Activated T-cell treated with anti-CD3 and anti-CD28 coated beads, Interleukin-2, amount 50 U/mL, for 4 hours (primary cell): ENCODE data around the gene DHRS11. TPM values are rescaled to one million over a fixed set of nuclear protein-coding genes. Genes with fewer than 3 reads are reported as not detected.

Source experiments
- ATAC-seq, 2 donors: fragments of 200-7000 bp; cut with Tn5 transposase; one replicate each; pipeline ENCODE4 v1.10.0; 2021
- DNase-seq: peaks from one replicate; pipeline ENCODE4 v3.0.0-alpha.2; 2020
- H3K27me3 Mint-ChIP-seq: one replicate; pipeline ENCODE4 v1.8.0; 2021; ENCODE audit warnings: low read depth, mixed read lengths
- H3K36me3 Mint-ChIP-seq: one replicate; pipeline ENCODE4 v1.8.0; 2022; ENCODE audit warnings: mixed read lengths; ENCODE audit not compliant: insufficient read depth
- H3K4me1 Mint-ChIP-seq: one replicate; pipeline ENCODE4 v1.8.0; 2021; ENCODE audit warnings: low read depth, mixed read lengths
- H3K4me3 Mint-ChIP-seq: one replicate; pipeline ENCODE4 v1.8.0; 2021; ENCODE audit warnings: mild to moderate bottlenecking, moderate library complexity, mixed read lengths
- H3K9me3 Mint-ChIP-seq: one replicate; pipeline ENCODE4 v1.8.0; 2021; ENCODE audit warnings: mixed read lengths
- total RNA-seq, 3 donors: library from RNA; stranded (reverse); gene quantifications; one replicate each; pipeline ENCODE4 v1.2.1, GENCODE V29; 2021

DHRS11 gene
- 10 to 100 TPM; 11.6 to 13.0 (median 12.0) TPM for total RNA-seq

DNA sequence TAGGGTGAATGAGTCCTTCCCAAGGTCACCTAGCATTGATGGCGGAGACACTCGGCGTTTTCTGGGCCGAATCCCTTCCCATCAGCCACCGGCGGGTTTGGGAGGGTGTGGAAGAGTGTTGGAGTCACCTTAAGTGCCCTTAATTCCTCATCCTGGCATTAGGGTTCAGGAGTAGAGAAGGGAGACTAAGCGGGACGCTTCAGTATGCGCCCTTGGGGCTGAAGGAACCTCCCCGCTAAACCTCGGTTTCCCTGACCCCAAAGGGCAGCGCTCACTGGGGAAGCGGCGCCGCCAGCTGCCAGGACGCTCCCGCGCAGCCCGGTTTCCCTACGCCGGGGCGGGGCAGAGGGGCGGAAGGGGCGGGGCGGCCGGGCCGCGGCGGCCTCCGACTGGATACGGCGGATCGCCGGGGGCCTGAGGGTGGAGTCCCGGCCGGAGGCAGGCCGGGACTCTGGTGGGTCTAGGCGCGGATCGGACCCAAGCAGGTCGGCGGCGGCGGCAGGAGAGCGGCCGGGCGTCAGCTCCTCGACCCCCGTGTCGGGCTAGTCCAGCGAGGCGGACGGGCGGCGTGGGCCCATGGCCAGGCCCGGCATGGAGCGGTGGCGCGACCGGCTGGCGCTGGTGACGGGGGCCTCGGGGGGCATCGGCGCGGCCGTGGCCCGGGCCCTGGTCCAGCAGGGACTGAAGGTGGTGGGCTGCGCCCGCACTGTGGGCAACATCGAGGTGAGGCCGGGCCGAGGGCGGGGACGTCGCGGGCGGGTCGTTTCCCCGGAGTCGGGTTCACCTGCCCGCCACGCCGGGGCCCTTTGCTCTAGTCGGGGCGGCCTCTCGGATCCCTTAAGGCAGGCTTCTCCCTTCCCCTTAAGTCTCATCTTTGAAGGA is at the start of gene DHRS11:
TSS of gene DHRS11 (plus strand) at position 446 of the 882 bp plus-strand sequence. CDS start at position 577, 131 bp downstream.
- no peaks in the 10 kb centered on the region for H3K27me3 Mint-ChIP-seq
- peak; percentile 98 to 99 for ATAC-seq
- no peaks in the 10 kb centered on the region for H3K9me3 Mint-ChIP-seq
- peaks cover 16% of the 10 kb centered on the region for H3K4me1 Mint-ChIP-seq
- peak; percentile 71 for DNase-seq
- H3K36me3 Mint-ChIP-seq: peaks cover 9% of the 10 kb centered on the region
- peak within 1 kb of the TSS; percentile 80 for H3K4me3 Mint-ChIP-seq

DNA sequence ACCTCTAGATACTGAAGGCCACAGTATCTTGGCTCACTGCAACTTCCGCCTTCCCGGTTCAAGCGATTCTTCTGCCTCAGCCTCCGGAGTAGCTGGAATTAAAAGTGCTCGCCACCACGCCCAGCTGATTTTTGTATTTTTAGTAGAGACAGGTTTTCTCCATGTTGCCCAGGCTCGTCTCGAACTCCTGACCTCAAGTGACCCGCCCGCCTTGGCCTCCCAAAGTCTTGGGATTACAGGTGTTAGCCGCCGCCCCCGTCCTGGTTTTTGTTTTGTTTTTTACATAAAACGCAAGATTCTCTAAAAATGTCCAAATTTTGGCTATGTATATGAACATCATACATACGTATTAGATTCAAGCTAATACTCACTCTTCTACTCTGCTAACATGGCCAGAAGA is 48.9 kb upstream of the DHRS11 start:
- H3K27me3 Mint-ChIP-seq: no peaks in the 10 kb centered on the region
- ATAC-seq (no peak), DNase-seq (no peak)
- H3K4me1 Mint-ChIP-seq: peaks cover 21% of the 10 kb centered on the region
- no peaks in the 10 kb centered on the region for H3K9me3 Mint-ChIP-seq
- H3K36me3 Mint-ChIP-seq: peaks cover 19% of the 10 kb centered on the region
- peak overlapping the region; percentile 13 for H3K4me3 Mint-ChIP-seq

DNA sequence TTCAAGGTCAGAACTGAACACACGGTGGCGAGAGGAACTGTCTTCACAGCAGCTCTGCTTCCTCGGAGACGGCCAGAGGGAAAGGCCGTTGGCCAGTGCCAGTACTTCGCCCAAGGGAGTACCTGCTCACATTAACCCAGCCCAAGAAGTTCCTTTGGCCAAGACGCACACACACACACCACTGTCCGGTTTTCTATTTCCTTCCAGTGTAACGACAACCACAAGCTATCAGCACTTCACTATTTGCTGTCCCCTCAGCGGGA is 47.7 kb upstream of the DHRS11 start:
- Mint-ChIP-seq H3K27me3 (no peaks in the 10 kb centered on the region), H3K36me3 (peaks cover 14% of the 10 kb centered on the region), H3K4me1 (peaks cover 32% of the 10 kb centered on the region), H3K9me3 (no peaks in the 10 kb centered on the region), H3K4me3 (peak overlapping the region; percentile 97)
- ATAC-seq (no peak), DNase-seq (no peak)

GRCh38 chr17:36544307-36545076 is 47.2 kb upstream of the DHRS11 start, which contains the start of gene GGNBP2:
GGNBP2 (plus strand) TSS chr17:36544919; CDS start chr17:36545725, 806 bp downstream.
- H3K27me3 Mint-ChIP-seq: no peaks in the 10 kb centered on the region

DNA sequence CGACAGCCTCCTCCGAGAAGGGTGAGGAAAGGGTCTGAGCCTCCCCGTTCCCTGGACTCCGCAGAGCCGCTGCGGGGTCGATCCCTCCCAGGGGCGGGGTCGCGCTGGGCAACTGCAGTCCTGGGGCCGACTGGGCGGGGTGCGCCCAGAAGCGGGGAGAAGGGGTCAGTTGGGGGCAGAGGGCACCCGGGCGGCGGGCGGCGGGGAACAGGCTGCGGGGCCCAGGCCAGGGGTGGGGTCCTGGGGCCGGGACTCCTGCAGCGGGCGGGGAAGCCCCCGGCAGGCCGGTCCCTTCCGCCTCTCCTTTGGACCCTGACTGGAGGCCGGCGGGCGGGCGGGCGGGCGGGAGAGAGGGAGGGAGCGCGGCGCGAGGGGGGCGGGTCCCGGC is 46.6 kb upstream of the DHRS11 start:
- H3K9me3 Mint-ChIP-seq: no peaks in the 10 kb centered on the region
- H3K27me3 Mint-ChIP-seq: no peaks in the 10 kb centered on the region
- H3K4me3 Mint-ChIP-seq: peak overlapping the region; percentile 97
- peaks cover 11% of the 10 kb centered on the region for H3K36me3 Mint-ChIP-seq
- peaks cover 40% of the 10 kb centered on the region for H3K4me1 Mint-ChIP-seq
- DNase-seq (no peak), ATAC-seq (peak; percentile 23 to 31)

More at GRCh38 chr17:36544307-36545076, 47.2 kb upstream of the DHRS11 start, which contains the start of gene GGNBP2:
- Mint-ChIP-seq H3K4me1 (peaks cover 34% of the 10 kb centered on the region), H3K9me3 (no peaks in the 10 kb centered on the region), H3K4me3 (peak within 1 kb of the TSS; percentile 97), H3K36me3 (peaks cover 14% of the 10 kb centered on the region)
- DNase-seq (peak; percentile 83), ATAC-seq (peak; percentile 72)

- Mint-ChIP-seq H3K27me3 (no peaks in the 10 kb centered on the region), H3K4me3 (peak overlapping the region; percentile 92), H3K9me3 (no peaks in the 10 kb centered on the region), H3K4me1 (peaks cover 47% of the 10 kb centered on the region), H3K36me3 (peaks cover 12% of the 10 kb centered on the region)
- DNase-seq (peak; percentile 95), ATAC-seq (peak; percentile 81 to 82)
Observed at GRCh38 chr17:36545465-36546417, 45.9 kb upstream of the DHRS11 start.

DNA sequence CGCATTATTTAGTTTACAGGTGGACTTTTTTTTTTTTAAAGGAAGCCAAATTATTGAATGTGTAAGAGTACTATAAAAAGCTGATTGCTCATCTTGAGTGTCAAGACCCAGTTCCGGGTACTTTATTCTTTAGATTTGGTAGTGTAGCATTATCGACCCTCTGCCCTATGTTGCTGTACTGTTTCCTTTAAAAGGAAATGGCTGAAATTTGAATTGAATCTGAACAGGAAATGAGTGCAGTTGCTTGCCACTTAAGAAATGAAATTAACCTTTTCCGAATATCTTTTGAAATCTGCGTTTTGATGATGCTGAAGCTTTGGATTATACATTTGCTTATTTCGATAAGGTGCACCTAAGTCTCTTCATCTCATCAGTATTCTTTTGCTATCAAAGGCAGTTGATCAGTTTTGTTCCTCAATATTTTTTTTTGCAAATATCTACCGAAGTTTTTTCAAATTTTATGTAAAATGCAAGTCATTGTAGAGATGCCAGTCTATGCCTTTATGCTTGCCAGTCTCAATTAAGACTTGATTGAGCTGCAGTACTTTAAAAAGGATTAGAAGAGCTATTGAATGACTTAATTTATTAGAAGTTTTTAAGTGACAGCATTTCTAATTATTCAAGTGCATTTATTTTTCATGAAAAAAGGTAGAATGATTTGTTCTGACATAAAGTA is 45.1 kb upstream of the DHRS11 start:
- peaks cover 14% of the 10 kb centered on the region for H3K36me3 Mint-ChIP-seq
- no peaks in the 10 kb centered on the region for H3K9me3 Mint-ChIP-seq
- ATAC-seq (no peak), DNase-seq (no peak)
- H3K4me1 Mint-ChIP-seq: peaks cover 53% of the 10 kb centered on the region
- no peaks in the 10 kb centered on the region for H3K27me3 Mint-ChIP-seq
- H3K4me3 Mint-ChIP-seq: peak overlapping the region; percentile 92

DNA sequence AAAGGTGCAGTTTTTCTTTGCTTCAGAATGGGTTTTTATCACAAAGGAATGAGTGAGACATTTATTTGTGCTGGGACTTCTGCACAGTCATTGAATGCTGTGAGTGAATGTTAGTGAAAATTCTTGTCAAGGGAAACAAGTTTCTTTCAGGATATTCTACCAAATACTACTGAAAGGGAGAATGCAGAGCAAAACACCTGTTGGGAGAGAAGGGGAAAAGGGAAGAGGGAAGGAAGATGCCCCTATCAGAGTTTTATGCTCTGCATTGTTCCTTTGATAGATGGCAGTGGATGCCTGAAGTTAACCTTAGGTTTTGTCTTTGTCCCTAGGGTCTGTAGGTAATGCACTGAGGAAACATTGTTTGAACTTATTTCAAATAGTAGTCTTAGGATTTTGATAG is 43.9 kb upstream of the DHRS11 start:
- peak overlapping the region; percentile 62 for H3K4me3 Mint-ChIP-seq
- peaks cover 63% of the 10 kb centered on the region for H3K4me1 Mint-ChIP-seq

GRCh38 chr17:36550491-36551417 is 40.9 kb upstream of the DHRS11 start:
- Mint-ChIP-seq H3K4me1 (peaks cover 75% of the 10 kb centered on the region), H3K9me3 (no peaks in the 10 kb centered on the region), H3K27me3 (no peaks in the 10 kb centered on the region), H3K4me3 (peak overlapping the region; percentile 30), H3K36me3 (peaks cover 20% of the 10 kb centered on the region)
- DNase-seq (no peak), ATAC-seq (peak; percentile 42)

More for the DNA sequence above, 43.9 kb upstream of the DHRS11 start:
- no peaks in the 10 kb centered on the region for H3K27me3 Mint-ChIP-seq
- DNase-seq (no peak), ATAC-seq (no peak)
- H3K36me3 Mint-ChIP-seq: peaks cover 14% of the 10 kb centered on the region
- H3K9me3 Mint-ChIP-seq: no peaks in the 10 kb centered on the region

DNA sequence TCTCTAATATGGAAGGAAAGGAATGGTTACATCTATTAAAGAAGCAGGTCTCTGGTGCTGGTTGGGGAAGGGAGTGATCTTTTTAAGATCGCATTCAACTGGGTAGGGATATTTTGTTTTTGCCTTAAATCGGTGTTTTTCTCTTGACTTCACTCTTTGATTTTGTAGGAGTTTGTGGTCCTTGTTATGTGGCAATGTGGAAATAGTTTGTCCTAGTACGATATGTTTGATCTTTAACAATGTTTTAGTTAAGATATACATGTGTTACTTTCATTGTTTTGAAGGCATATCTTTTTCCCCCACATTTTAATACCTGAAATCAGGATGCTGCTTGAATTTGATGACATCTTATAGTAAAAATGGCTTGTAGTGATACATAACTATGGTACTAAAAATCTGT is 38.2 kb upstream of the DHRS11 start:
- no peak for DNase-seq
- Mint-ChIP-seq H3K4me3 (peak overlapping the region; percentile 3), H3K4me1 (peaks cover 64% of the 10 kb centered on the region), H3K36me3 (peaks cover 28% of the 10 kb centered on the region), H3K27me3 (no peaks in the 10 kb centered on the region), H3K9me3 (no peaks in the 10 kb centered on the region)
- no peak for ATAC-seq

- Mint-ChIP-seq H3K36me3 (peaks cover 28% of the 10 kb centered on the region), H3K4me1 (peaks cover 18% of the 10 kb centered on the region), H3K27me3 (no peaks in the 10 kb centered on the region), H3K9me3 (no peaks in the 10 kb centered on the region), H3K4me3 (no peak overlapping the region)
- DNase-seq (no peak), ATAC-seq (no peak)
Observed at GRCh38 chr17:36566081-36566480, 25.6 kb upstream of the DHRS11 start.

DNA sequence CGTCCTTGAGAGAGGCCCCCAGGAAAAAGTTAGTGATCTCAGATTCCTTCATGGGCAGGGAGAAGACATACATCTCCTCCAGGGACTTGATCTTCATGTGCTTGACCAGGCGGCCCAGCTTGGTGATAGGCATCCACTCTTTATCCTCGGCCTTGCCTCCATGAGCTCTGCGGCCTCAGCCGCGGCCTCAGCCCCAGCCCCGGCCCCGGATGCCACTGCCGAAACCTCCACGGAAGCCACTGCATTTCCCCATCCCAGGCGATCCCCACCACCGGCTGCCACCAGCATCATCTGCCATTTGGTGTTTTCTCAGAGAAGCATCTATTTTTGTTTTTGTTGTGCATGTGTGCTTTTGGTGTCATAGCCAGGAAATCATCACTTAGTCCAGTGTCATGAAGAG is 16.7 kb upstream of the DHRS11 start:
- Mint-ChIP-seq H3K4me1 (peaks cover 13% of the 10 kb centered on the region), H3K4me3 (no peak overlapping the region), H3K27me3 (no peaks in the 10 kb centered on the region), H3K36me3 (peaks cover 27% of the 10 kb centered on the region), H3K9me3 (no peaks in the 10 kb centered on the region)
- no peak for ATAC-seq
- no peak for DNase-seq

GRCh38 chr17:36576793-36577192 is 14.9 kb upstream of the DHRS11 start:
- ATAC-seq (no peak), DNase-seq (no peak)
- peaks cover 13% of the 10 kb centered on the region for H3K4me1 Mint-ChIP-seq
- H3K27me3 Mint-ChIP-seq: no peaks in the 10 kb centered on the region
- H3K9me3 Mint-ChIP-seq: no peaks in the 10 kb centered on the region
- H3K4me3 Mint-ChIP-seq: no peak overlapping the region
- peaks cover 31% of the 10 kb centered on the region for H3K36me3 Mint-ChIP-seq
